HTERT RPE-1 (cell line): ENCODE measurements around the gene ISCU.

ENCODE experiments used
- in situ Hi-C: fragments of 300-500 bp; cut with MboI; formaldehyde crosslinking; loops from 4 replicates; pipeline ENCODE4 v1.14.3; 2020; ENCODE audit warnings: low sequenced_read_pairs

ISCU gene

DNA sequence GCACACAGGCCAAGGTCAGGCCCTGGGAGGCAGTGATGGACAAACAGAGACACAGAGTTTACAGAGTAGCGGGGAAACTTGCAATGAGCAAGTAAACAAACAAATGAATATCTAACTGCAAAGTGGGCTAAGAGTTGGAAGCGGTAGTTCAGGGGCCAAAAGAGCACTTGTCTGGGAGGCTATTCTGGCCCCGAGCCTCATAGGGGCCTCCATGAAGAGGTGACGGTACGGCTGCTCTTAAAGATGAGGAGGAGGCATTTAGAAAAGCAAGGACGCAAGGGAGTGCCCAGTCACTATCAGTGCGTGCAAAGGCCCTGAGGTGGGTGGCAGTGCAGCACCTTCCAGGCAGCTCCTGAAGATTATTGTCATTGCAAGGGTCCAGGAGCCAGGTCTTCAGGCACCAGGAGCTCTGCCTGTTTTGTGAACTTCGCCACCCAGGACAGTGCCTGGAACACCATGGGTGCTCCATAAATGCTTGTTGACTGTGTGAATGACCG is 39.9 kb downstream of the ISCU start:
- in situ Hi-C loops = no loop called here

GRCh38 chr12:108602976-108603704 is 40.7 kb downstream of the ISCU start:
- in situ Hi-C loops = no loop called here

DNA sequence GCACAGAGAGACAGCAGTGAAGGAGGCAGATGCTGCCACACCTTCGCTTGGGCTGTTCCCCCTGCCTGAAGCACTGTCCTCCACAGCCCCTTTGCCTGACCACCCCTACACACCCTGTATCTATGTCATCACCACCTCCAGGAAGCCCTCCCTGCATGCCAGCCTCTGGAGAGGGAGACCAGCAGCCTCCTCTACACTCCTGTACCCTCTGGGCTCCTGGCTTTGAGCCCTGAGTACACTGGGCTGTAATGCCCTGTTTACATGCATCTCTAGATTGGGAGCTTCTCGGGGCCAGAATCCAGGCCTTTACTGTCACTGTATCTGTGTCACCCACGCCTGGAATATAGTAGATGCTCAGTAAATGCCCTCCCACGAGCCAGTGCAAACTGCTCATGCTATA is 41.3 kb downstream of the ISCU start:
- in situ Hi-C loops = no loop called here

GRCh38 chr12:108604208-108604941 is 42.0 kb downstream of the ISCU start:
- in situ Hi-C loops = no loop called here

DNA sequence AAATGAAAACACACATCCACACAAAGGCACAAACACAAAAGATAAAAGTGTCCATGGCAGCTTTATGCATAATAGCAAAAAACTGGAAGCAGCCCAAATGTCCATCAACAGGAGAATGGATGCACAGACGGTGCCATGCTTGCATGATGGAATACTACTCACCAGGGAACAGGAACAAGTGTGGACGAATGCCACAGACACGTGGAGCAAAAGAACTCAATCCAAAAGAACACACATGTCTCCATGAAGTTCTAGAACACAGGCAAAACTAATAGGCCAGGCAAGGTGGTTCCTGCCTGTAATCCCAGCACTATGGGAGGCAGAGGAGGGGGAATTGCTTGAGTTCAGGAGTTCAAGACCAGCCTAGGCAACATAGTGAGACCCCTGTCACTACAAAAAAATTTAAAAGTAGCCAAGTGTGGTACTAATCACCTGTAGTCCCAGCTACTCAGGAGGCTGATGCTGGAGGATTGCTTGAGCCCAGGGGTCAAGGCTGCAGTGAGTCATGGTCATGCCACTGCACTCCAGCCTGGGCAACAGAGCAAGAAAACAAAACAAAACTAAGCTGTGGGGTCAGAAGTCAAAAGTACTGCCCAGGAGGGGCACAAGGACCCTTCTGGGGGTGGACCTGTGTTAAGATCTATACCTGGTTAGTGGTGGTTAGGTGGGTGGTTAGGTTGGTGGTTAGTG is 42.7 kb downstream of the ISCU start:
- in situ Hi-C loops = no loop called here

- in situ Hi-C loops = no loop called here
Measured at GRCh38 chr12:108605690-108606406, 43.5 kb downstream of the ISCU start.

DNA sequence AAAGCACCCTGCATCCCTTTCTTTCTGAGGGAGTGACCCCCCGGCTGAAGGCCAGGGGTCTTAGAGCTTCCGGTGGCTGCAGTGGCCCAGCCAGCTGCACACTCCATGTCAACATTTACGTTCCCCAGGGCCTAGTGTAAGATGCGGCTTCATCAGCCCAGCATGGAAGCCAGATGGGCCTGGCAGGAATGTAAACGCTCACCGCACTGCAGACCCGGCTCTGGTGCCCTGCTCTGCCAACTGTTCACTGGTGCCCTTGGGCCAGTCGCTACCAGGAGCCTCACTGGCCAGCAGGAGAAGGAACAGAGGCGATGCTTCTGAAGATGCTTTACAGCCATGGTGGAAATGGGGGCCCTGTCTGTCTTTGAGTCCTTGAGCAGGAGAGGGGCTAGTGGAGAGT is 44.1 kb downstream of the ISCU start:
- in situ Hi-C loops = no loop called here

DNA sequence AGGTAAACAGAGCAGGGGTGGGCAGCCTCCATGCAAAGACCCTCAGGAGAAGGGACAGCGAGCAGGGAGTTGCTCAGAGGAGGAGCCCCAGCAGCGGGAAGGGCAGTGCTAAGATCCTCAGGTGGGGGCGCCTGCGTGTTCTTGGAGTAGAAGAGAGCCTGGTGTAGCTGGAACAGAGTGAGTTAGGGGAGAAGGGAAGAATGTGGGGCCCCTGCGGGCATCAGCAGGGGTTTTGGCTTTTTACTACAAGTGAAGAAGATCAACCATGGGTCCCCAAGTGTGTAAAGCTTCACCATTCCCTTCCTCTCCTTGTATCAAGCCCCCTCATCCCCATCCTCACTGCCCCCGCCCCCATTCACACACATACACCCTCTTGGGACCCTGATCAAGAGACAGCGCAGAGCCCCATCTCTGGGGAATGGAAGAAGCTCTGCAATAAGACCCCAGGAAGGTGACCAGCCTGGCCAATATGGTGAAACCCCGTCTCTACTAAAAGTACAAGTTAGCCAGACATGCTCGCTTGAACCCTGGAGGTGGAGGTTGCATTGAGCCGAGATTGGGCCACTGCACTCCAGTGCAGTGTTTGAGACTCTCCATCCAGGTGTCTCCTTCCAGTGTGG is 45.7 kb downstream of the ISCU start:
- in situ Hi-C loops = no loop called here

DNA sequence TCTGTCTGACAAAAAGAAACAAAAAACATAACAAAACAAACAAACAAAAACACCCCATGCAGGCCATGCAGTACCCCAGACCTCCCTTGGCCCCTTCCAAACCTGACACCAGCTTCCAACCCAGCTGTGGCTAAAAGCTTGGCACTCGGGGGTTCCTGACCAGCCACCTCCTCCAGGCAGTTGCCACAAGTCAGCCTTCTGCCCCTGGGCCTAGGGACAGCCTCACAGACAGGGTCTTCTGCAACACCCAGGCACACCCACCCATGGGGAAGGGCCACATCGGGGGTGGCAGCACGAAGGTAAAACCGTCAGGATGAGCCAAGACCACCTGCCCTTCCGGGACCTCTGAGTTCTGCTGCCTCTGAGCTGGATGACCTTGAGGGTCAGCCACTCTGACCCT is 46.2 kb downstream of the ISCU start:
- in situ Hi-C loops = no loop called here

DNA sequence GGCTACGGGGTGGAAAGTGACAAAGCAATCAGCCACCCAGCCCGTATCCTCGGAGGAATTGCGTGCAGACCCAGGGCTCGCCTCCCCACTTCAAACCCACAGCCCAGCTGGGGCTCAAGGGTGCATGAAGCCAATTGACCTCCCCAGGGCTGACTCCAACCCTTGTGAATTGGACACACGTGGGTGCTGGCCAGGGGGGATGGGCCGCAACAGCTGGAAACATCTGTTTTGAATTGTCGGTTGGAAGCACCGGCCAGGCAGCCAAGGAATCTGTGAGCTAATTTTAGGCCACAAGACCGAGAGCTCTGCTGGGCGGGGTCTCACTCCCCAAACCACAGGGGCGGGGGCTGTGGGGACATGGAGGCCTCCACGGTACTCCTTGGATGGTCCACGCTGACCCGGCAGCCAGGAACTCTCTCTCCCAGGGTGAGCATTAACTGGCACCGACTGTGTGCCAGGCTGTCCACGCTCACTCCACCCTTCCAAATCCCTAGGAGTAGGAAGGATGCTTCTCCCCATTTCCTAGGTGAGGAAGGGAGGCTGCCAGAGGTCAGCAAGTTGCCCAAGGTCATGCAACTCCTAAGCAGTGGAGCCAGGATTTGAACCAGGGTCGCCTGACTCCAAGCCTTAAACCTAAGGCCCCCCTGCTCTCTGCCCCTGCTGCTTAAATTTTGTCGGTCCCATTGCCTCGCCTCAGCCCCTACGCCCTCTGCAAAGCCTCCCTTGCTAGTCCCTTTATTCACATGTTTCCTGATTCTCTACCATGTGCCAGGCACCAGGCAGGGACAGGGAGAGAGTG is 47.3 kb downstream of the ISCU start:
- in situ Hi-C loops = no loop called here

- in situ Hi-C loops = no loop called here
Measured at GRCh38 chr12:108610336-108610815, 48.0 kb downstream of the ISCU start.

- in situ Hi-C loops = no loop called here
Measured at GRCh38 chr12:108610856-108611605, 48.6 kb downstream of the ISCU start.

GRCh38 chr12:108611884-108612415 is 49.6 kb downstream of the ISCU start:
- in situ Hi-C loops = no loop called here

- in situ Hi-C loops = no loop called here
Measured at GRCh38 chr12:108612788-108613282, 50.4 kb downstream of the ISCU start.

GRCh38 chr12:108613548-108613947 is 51.2 kb downstream of the ISCU start:
- in situ Hi-C loops = no loop called here

GRCh38 chr12:108614041-108614440 is 51.6 kb downstream of the ISCU start:
- in situ Hi-C loops = no loop called here

- in situ Hi-C loops = no loop called here
Measured at GRCh38 chr12:108614639-108615038, 52.2 kb downstream of the ISCU start.

- in situ Hi-C loops = no loop called here
Measured at GRCh38 chr12:108615918-108616317, 53.5 kb downstream of the ISCU start.

DNA sequence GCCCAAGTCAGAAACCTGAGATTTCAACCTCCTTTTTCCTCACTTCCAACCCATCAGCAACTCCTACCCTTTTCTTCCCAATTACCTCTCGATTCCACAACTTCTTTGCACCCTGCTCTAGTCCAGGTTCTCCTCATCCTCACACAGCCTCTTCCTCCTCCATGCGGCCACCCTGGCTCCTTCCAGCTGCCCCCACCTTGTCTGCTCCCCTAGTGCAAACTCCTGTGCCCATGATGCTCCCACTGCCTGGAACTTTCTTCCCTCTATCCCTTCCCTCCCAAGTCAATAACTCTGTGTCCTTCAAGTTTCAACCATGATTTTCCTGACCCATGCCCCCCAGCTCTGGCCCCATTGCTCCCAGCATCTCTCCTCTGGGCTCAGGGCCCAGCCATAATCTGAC is 54.0 kb downstream of the ISCU start:
- in situ Hi-C loops = no loop called here
